Panc1 (cell line): ENCODE data around the gene CD34. TPM values are rescaled to one million over a fixed set of nuclear protein-coding genes. Genes with fewer than 3 reads are reported as not detected.

Source experiments
- ATAC-seq: fragments of 200-7000 bp; cut with Tn5 transposase; 2 replicates; pipeline ENCODE4 v1.9.1; 2020; ENCODE audit warnings: mild to moderate bottlenecking, moderate library complexity
- BruUV-seq: library from RNA; stranded (reverse); fragments of 400-500 nt; replicated peaks from 2 replicates; lab custom pipeline; 2021; lab: Mats Ljungman, UMichigan
- CTCF ChIA-PET: fragments of 300-600 bp; sonication (Branson Sonifier 250); formaldehyde crosslinking; loops from one replicate; lab custom pipeline; 2022; ENCODE audit warnings: antibody characterized with exemption; lab: Charles Lee
- POLR2A ChIA-PET: fragments of 300-600 bp; sonication (Branson Sonifier 250); formaldehyde crosslinking; loops from one replicate; lab custom pipeline; 2022; ENCODE audit warnings: antibody characterized with exemption; lab: Charles Lee
- DNase-seq: peaks from one replicate; pipeline ENCODE4 v3.0.0-alpha.2; 2010; ENCODE audit warnings: low read depth, low spot score
- H3K27ac ChIP-seq: 2 replicates; pipeline ENCODE4 v1.5.1; 2011; ENCODE audit warnings: mild to moderate bottlenecking, low read length, inconsistent platforms
- H3K27me3 ChIP-seq: fragments of 200-500 bp; sonication (Bioruptor generic); 2 replicates; pipeline ENCODE4 v1.6.0; 2014; ENCODE audit warnings: low read length, inconsistent platforms; ENCODE audit not compliant: control insufficient read depth, insufficient read depth
- H3K36me3 ChIP-seq: fragments of 200-500 bp; sonication (Bioruptor generic); 2 replicates; pipeline ENCODE4 v1.5.1; 2014; ENCODE audit warnings: inconsistent platforms, mild to moderate bottlenecking, low read length, moderate library complexity; ENCODE audit not compliant: control insufficient read depth, insufficient read depth
- H3K4me1 ChIP-seq: 2 replicates; pipeline ENCODE4 v1.5.1; 2011; ENCODE audit warnings: inconsistent platforms, mild to moderate bottlenecking, low read length, moderate library complexity; ENCODE audit not compliant: control insufficient read depth, insufficient read depth
- H3K4me3 ChIP-seq, 2 experiments: 2 replicates each; pipeline ENCODE4 v1.5.1; 2011 to 2012; ENCODE audit warnings: low read depth in 2 of 2, low read length in 2 of 2, mild to moderate bottlenecking in 2 of 2, inconsistent platforms in 1 of 2, moderate library complexity in 1 of 2
- H3K9me3 ChIP-seq: fragments of 200-500 bp; sonication (Bioruptor generic); 2 replicates; pipeline ENCODE4 v1.5.1; 2014; ENCODE audit warnings: low read depth, mild to moderate bottlenecking, inconsistent platforms, low read length, moderate library complexity; ENCODE audit not compliant: control insufficient read depth, insufficient read depth
- CTCF ChIP-seq: fragments of 450-650 bp; IDR thresholded peaks from 2 replicates; pipeline ENCODE4 v1.5.1; 2017; ENCODE audit warnings: mild to moderate bottlenecking
- POLR2AphosphoS5 ChIP-seq: IDR thresholded peaks from 2 replicates; pipeline ENCODE4 v1.6.1; 2012; ENCODE audit warnings: mild to moderate bottlenecking, low read depth, low read length, moderate library complexity
- REST ChIP-seq, 2 experiments: IDR thresholded peaks; 2 replicates each; pipeline ENCODE4 v1.6.1; 2011 to 2012; ENCODE audit warnings: low read depth in 2 of 2, control low read depth in 1 of 2, low read length in 1 of 2, mild to moderate bottlenecking in 1 of 2, moderate library complexity in 1 of 2; ENCODE audit not compliant: insufficient read depth in 1 of 2
- SIN3A ChIP-seq: IDR thresholded peaks from 2 replicates; pipeline ENCODE4 v1.6.1; 2012; ENCODE audit warnings: low read depth, mild to moderate bottlenecking, low read length, moderate library complexity, borderline replicate concordance; ENCODE audit not compliant: insufficient read depth
- TCF7L2 ChIP-seq: IDR thresholded peaks from 2 replicates; pipeline ENCODE4 v1.6.1; 2011; ENCODE audit warnings: mild to moderate bottlenecking, low read depth, low read length, inconsistent platforms
- in situ Hi-C: cut with HindIII; loops from 2 replicates; pipeline ENCODE4 v1.10.0; 2016; ENCODE audit warnings: low sequenced_read_pairs, low pct_unique_long_range_greater_than_20kb
- intact Hi-C: fragments of 100-400 bp; cut with micrococcal nuclease; formaldehyde crosslinking; loops from one replicate; pipeline ENCODE4 v1.10.0; 2022; ENCODE audit not compliant: unreplicated experiment
- total RNA-seq: library from RNA; stranded (reverse); gene quantifications from one replicate; pipeline ENCODE4 v1.2.1, GENCODE V29; 2021; ENCODE audit not compliant: unreplicated experiment

Gene CD34
- total RNA-seq, 1 experiment from 2014 or later = 0.15 TPM

GRCh38 chr1:207872621-207873020, 38.3 kb downstream of the CD34 start:
- no peaks in the 10 kb centered on the region for H3K9me3 ChIP-seq
- TF ChIP-seq POLR2AphosphoS5 (no peak), REST (IDR thresholded peaks at IDR 0.05; ENCODE audit: insufficient read depth in 1 of 2, low read depth in 2 of 2, low read length in 1 of 2) (no peak), CTCF (no peak), TCF7L2 (no peak), SIN3A (no peak)
- no TSS peak for BruUV-seq
- 0 out of 2 replicates have a peak, but pooled peaks cover 5% of the 10 kb centered on the region for H3K4me1 ChIP-seq
- no peaks in the 10 kb centered on the region for H3K36me3 ChIP-seq
- DNase-seq (no peak), ATAC-seq (no peak)
- ChIA-PET CTCF (interaction anchor here (1.2 kb wide), 1 partner anchor 12 kb away, joined by 3 read pairs; no protein-coding TSS in a partner anchor), POLR2A (no interaction called here)
- H3K27ac ChIP-seq = no peak overlapping the region
- H3K4me3 ChIP-seq = no peak overlapping the region
- intact Hi-C loops = no loop called here
- in situ Hi-C loops = no loop called here
- H3K27me3 ChIP-seq = 0 out of 2 replicates have a peak, but pooled peaks cover 2% of the 10 kb centered on the region

- POLR2A ChIA-PET = no interaction called here
Observed at GRCh38 chr1:207871117-207871649, 39.7 kb downstream of the CD34 start.

More at GRCh38 chr1:207871117-207871649, 39.7 kb downstream of the CD34 start:
- no peak overlapping the region for H3K4me3 ChIP-seq
- H3K27me3 ChIP-seq = 0 out of 2 replicates have a peak, but pooled peaks cover 2% of the 10 kb centered on the region
- no peak overlapping the region for H3K27ac ChIP-seq
- no peaks in the 10 kb centered on the region for H3K9me3 ChIP-seq
- H3K36me3 ChIP-seq = no peaks in the 10 kb centered on the region
- in situ Hi-C loops (no loop called here), intact Hi-C loops (no loop called here)
- peaks cover 5% of the 10 kb centered on the region; the same call in 1 of the 2 replicates for H3K4me1 ChIP-seq
- DNase-seq = no peak
- ATAC-seq = no peak
- TF ChIP-seq POLR2AphosphoS5 (no peak), TCF7L2 (no peak), SIN3A (no peak), REST (IDR thresholded peaks at IDR 0.05; ENCODE audit: insufficient read depth in 1 of 2, low read depth in 2 of 2, low read length in 1 of 2) (no peak), CTCF (no peak)
- BruUV-seq = no TSS peak
- CTCF ChIA-PET = no interaction called here
